Neural progenitor cell (in vitro differentiated cells): ENCODE data around the gene SPART.

Experiments
- CTCF ChIP-seq: fragments of 200-600 bp; sonication (generic); IDR thresholded peaks from 2 replicates; pipeline ENCODE4 v1.5.1; 2017; ENCODE audit warnings: antibody characterized with exemption, mild to moderate bottlenecking
- EZH2 ChIP-seq: fragments of 200-600 bp; sonication (generic); IDR thresholded peaks from 2 replicates; pipeline ENCODE4 v1.6.1; 2017; ENCODE audit warnings: antibody characterized with exemption, mild to moderate bottlenecking, moderate library complexity

GRCh38 chr13:36357692-36358091 is 11.5 kb upstream of the SPART start:
- TF ChIP-seq CTCF (no peak), EZH2 (no peak)
